NCI-H2227 (cell line): ENCODE data around the gene MAF.

ENCODE experiments used
- DNase-seq: peaks from one replicate; lab custom pipeline; 2025; ENCODE audit not compliant: unreplicated experiment; lab: John Stamatoyannopoulos, UW

The MAF gene

DNA sequence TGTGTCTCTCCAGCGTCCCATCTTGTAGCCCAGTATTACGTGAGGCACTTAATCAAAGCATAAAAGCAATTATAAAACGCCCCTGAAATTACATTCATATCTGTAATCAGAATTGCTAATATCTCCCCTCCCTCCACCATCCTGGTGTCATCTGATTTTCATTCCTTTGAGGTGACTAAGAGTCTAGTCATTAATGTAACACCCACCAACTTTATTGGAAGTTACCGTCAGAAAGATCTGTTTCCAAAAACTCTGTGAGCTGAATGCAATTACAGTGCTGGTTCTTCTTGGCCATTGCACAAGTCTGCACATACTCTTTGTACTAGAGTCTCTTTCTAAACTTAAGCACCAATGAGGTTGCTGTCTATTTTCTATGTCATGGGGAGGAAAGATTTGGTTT is 12.5 kb upstream of the MAF start:
- DNase-seq: no peak

DNA sequence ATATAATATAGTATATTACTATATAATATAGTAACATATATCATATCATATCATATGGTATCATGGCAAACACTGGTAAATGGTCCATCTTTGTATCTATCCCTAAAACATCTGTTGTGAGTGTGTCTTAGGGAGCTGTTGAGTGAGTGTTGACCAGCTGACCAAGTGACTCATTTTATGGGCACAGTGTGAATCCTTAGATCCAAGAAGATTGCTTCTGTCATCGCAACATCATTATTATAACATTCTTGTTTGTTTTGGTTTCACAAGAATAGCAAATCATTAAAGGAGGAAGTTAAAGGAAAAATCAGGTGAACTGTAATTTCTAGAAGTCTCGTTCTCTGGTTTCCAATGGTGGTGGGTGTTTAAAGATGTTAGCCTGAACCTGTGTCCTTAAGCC is 11.7 kb upstream of the MAF start:
- DNase-seq: no peak

DNA sequence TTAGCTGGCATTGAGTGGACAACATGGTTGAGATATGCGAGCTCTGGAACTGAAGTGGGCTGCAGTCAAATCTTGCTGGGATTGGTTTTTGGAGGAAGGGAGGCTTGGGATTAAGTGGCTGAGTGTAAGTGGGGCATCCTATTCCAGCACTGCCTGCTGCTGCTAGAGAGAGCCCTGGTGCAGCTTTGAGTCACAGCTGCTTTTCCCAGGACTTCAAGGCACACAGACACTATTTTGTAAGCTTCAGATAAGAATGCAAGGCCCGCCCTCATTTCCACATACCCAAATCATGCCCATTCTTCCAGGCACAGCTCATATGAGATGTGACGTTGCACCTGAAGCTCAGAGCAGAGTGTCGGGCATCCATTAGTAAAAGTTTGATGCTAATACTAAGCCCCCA is 10.2 kb upstream of the MAF start:
- DNase-seq: no peak

DNA sequence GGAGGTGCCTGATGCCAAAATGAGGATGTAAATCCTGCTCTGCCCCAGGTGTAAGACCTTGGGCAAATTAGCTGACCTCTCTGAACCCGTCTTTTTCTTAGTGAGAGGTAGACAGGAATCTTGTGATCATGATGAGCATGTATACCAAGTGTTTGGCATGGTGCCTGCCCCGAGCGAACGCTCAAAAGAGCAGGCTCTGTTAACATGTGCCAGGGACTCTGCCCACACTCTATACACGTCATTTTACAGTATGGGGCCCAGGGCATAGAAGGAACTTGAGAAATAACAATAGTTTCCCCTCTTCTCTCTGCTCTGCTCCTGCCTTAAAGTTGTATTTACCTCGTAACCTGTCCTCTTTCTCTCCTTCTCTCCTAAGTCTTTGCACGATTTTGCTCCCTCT is 9.3 kb upstream of the MAF start:
- no peak for DNase-seq

DNA sequence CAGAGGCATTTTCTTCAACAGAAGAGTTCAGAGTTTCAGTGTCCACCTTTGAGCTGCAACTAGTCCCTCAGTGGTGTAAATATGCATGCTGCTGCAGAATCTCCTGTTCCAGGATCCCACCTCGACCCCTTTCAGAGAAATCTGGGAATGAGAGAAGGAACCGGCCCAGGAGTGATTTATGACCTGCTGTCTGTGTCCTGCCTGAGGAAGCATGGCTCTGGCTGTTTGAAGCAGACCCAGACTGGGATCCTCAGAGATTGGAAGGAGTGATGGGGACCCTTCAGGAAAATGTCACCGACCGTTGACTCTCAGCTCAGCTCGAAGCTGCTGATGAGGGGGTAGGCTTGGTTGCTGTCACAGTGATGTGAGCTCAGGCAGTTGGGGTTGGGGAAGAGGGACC is 8.4 kb upstream of the MAF start:
- DNase-seq: no peak

DNA sequence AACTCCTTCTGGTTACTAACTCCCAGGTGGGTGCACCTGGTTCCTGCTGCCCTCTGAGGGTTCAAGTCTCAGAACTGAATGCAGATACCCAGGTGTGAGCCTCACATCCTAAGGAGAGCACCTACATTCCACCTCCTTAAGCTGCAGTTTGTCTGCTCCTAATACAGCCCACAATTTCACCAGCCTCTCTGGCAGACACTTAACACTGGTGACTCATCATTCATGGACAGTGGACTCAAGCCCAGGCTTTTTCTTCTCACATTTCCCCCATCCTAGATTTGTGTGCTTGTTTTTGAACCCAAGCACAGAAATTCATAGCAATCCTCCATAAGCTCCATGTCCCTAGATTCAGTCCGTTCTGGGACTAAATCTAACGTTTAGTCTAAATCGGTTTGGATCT is 7.0 kb upstream of the MAF start:
- peak; percentile 1 for DNase-seq

DNA sequence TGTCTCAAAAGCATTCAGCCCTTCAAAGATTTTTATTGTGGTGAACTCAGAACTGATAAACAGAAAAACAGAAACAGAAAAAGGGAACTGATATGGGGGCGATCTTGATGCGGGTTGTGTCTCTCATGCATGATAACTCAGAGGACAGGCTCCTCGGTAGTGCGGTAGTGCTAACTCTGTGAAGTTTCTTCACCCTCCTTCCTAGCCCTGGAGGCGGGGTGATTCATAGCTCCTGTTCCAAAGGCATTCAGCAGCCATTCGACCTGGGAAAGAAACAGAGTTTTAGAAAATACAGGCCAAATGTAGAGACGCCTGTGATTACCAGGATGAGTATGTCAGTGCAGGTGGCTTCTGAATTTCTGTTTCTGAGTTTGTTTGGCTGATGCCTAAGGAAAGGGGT is 5.5 kb upstream of the MAF start:
- peak; percentile 5 for DNase-seq

DNA sequence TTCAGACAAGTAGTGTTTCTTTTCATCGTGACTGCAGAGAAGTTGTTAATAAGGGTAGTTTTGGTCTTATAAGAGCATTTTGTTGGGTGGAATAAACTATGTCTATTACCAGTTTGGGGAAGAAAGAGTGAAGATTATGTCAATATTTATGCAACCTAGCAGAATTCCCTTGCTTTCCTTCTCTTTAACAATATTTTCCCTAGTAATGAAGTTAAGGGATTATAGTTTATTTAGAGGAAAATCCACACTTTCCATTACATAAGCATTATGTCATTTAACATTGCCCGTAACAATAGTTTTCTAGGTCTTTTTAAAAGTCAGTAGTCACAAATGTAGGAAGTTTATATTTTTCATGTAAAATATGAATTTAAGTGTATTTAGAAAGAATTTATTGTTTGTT is 2.5 kb upstream of the MAF start:
- DNase-seq: no peak

DNA sequence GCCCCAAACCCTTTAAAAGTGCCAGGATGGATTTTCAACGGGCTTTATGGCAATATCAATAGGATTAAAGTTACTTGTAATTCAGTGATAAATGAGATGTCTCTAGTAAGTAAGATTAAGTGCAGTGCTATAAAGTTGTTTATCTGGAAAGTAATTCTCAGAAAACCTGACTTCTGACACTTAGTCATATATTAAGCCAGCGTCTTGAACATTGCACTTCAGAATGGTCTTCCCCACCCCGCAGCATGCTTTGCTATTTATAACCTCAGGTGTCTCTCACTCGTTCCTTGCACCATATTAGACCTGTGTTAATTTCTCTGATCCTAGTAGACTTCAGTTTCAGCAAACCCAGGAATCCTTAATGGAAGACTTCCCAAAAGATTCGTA is 2.1 kb upstream of the MAF start:
- DNase-seq: no peak

DNA sequence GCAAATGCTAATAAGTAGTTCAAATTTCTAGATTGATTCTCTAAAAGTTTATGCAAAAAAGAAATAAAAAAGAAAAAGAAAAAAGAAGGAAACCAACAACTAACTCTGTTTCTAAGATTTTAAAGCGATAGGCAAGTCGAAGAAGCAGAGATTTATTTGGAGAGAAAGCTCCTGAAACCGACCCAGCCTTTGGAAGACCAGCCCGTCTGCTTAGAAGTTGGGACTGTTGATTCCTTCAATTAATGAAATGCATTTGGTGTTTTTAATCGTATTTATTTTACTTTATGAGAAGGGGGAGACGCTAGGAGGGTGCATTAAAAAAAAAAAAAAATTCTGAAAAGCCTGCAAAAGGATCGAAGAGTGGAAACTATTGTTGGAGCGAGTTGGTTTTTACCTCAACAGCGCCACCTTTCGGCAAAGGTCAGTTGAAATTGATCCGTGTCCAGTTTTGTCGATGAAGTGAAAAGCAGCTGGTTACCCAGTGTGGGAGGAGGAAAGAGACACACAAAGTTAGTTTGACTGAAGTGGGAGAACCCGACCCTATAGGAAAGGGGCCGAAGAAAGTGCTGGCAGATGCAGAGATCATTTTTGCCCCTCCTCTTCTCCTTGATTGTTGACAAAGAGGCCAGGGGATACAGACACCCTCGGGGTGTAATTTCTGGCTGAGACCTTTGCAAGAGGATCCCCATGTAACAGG is 1.5 kb upstream of the MAF start:
- peak; percentile 69 for DNase-seq

DNA sequence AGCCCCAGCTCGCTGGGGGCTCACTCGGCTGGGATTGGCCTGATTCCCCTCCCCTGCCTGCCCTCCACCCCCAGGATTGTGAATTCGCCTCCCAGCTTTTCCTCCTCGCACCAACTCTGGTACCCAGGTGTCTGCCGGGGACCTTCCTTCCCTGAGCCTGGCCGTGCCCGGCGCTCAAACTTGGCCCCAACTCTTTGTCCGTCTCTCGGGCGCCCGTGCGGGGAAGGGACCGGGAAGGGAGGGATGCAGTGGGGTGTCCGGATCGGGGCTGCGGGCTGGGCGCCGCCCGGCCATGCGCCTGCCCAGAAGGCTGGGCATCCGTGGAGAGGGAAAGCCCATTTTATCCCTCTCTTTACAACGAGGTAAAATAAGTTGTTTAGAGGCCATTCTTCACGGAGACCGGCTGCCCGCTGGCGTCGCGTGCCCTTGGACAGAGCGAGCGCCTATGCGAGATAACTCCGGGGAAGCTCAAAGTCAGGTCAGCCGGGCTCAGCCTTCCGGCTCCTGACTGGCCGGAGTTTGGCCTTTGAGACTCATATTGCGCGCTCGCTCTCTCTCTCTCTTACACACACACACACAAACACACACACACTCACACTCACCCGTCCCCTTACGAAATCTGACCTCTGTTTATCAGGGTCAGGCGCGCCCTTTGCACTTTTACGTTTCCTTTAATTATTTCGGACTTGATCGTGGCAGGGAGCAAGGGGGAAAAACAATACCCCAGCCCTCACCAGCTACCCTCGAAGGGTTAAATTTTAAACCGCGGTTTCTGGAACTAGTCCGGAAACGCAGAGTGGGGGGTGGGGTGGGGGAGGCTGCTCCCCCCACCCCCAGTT is 774 bp upstream of the MAF start:
- DNase-seq: peak; percentile 53

DNA sequence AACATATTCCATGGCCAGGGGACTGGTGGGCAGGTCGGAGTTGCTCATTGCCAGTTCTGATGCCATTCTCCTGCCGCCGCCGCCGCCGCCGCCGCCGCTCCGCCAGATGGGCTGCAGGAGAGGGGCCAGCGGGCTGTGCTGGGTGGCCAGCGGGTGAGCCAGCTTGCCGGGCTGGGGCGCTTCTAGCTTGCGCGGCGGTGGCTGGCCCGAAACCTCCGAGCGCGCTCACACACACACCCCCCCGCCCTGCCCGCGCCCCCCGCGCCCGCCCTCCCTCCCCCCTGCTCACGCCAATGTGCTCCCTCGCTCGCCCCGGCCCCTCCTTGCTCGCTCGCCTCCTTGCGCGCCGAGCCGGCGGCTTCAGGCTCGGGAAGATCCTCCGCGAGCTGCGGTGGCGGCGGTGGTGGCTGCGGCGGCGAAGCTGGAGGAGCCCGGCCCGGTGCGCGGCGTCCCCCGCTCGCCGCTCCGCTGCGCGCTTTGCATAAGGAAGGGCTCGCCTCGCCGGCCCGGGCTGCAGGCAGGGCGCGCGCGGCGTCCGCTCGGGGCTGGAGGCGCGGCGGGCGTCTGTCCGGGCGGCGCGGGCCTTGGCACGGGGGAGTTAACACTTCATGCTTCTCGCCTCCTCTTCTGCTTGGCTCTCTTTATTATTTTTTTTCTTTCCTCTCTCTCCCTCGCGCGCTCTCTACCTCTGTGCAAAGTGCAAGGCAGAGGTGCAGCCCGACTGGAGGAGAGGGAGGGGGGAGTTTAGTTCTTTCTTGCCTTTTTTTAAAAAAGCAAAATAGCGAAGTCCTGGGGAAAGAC is 500 bp downstream of the MAF start:
- peak; percentile 74 for DNase-seq

DNA sequence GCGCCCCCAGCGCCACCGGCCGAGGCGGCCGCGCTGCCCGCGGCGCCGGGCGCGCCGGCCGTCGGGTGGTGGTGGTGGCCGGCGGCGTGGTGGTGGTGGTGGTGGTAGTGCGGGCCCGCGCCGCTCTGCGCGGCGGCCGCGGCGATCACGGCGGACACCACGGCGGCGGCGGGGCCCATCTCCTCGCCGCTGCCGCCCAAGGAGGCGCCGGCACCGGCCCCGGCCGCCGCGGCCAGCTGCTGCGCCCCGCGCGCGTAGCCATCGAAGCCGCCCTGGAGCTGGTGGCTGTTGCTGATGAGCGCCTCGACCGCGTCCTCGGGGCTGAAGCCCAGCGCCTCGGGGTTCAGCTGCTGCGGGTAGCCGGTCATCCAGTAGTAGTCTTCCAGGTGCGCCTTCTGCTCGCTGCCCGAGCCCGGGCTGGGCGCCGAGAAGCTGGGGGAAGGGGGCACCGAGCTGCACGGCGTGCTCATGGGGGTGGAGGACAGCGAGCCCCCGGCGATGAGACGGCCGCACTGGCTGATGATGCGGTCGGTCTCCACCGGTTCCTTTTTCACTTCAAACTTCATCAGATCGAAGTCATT is 1.2 kb downstream of the MAF start:
- DNase-seq: no peak

DNA sequence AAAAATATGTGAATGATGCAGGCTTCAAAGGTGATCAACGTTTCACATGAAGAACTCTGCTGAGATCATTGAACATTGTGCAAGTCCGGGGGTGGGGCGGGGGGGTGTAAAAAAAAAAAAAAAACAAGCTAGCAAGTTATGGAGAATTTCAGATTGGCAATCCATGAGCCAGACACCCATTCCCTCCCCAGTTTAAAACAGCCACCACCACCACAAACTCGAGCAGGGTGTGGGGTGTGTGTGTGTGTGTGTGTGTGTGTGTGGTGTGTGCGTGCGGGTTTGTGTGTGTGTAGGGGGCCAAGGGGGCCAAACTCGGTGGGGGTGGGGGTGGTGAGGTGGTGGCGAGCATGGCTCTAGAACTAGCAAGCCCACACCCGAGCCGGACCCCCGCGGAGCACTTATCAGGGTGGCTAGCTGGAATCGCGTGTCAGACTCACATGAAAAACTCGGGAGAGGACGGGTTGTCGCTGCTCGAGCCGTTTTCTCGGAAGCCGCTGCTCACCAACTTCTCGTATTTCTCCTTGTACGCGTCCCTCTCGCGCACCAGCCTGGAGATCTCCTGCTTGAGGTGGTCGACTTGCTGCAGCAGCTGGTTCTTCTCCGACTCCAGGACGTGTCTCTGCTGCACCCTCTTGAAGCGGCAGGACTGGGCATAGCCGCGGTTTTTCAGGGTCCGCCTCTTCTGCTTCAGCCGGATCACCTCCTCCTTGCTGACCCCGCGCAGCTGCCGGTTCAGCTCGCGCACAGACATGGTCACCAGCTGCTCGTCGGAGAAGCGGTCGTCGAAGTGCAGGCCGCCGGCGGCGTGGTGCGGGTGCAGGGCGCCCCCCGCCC is 2.0 kb downstream of the MAF start:
- DNase-seq: peak; percentile 63

DNA sequence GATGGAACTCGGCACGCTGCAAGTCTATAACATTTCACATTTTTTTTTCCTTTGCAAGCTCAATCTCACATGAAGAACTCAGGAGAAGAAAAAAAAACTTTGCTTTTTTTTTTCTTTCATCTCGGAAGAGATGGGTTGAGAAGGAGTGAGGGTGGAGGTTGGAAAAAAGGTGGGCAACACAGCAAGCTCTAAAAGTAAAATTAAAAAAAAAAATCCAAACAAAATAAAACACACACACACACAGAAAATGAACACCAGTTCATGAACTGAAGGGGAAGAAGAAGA is 2.5 kb downstream of the MAF start:
- no peak for DNase-seq

DNA sequence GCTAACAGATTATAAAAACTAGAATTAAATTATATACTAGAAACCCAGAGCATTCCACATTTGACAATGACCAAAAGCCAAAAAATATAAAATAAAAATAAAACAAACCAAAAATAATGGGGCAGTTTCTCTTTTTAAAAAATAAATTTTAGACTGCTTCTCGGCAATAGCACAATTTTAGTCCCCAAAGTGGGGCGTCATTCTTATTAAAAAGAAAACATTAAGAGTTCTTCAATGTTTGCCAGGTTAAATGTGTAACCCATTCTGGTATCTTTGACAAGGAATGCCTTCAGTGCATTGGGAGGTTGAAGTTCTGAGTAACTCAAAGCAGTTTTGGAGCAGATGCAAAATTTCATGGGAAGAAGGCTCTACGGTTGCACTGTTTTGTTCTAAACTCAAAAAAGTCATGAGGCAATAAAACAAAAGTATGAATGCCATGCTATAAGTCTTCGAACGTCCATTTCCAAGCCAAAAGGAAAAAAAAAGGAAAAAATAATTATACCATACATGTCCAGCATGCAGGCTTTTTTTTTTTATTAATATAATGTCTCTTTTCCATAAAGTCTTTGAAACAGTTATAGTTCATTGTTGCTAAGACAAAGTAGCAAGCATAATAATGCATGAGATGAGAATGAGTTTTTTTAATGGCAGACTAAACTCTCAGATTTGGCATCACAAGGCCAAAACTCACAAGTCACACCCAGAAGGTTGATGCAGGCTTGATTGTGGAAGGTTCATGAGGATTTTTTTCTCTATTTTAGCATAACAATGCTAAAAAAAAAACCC is 3.1 kb downstream of the MAF start:
- DNase-seq: peak; percentile 4

DNA sequence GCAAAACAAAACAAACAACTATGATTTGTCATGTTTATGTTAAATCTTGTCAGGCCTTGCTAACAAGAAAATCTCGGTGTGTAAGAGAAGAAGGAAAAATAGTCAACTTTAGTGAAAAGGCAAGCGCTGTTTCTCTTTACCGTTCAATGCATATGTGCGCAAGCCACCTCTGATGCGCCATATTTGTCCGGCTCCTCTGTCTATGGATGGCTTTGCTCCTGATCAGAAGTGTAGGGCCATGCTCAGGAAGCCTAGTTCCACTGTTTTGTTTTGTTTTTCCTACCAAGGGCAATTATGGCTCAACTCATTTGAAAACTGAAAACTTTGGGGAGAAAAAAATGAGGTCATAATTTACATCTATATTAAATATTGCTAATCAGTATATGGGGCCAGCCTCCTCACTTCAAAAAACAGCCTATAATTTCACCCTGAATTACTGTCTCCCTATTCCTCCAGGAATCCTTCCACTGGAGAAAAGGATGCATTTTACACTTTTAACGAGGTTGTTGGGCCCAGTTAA is 4.5 kb downstream of the MAF start:
- DNase-seq: peak; percentile 1

DNA sequence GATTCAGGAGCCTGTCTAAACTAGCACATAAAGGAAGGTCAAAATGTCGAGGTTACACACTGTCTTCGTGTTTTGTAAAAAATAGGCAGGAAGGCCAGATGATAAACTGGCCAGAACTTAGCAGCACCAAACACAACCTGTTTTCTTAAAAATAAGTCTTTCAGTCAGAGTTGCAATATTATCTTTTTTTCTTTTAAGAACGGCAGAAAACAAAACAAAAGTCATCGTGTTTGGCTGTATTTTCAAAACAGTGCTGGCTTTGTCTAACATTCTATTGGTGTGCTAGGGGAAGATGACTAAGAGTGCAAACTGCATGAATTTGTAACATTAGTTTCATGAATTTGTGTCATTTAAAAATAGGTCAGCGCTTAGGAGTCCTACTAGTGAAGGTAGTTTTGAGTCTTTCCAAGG is 5.3 kb downstream of the MAF start:
- DNase-seq: no peak

DNA sequence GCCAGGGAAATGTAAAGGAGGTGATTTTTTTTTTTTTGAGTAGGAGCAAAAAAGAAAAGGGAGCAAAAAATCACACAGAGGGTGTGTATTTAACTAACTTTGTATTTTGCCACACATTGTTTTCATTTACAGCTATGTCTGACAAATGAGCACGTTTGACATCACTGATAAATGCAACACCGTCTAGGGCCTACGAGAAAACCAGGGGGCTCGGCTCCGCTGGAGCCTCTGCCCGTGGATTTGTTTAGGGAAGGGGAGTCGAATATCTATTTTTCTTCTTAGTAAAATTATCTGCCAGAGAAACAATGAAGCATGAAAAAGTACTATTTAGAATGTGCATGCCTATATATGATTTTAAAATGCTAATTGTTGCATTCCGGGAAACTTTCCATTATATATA is 6.8 kb downstream of the MAF start:
- no peak for DNase-seq

DNA sequence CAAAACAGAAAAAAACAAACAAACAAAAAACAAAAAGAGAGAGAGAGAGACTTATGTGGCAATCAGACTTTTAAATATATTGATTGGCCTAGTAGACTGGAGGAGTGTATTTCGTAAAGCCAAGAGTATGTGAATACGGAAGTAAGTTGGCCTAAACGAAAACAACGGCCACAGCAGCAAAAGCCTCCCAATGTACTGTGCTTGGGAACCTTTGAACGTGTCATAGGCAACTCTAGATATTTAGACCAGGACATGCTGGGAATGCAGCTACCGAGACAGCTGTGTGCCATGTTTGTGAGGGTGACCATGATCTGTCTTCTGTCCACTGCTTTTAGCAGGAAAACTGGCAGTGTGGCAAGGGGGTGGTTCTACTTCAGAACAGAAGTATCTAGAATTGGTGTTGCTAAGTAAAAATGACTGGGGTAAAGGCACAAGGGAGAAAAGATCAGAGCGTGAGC is 7.4 kb downstream of the MAF start:
- DNase-seq: no peak
